A204.1 (cell line): ENCODE data around the gene CERS1.

ENCODE experiments used
- FAIRE-seq: peaks from 2 replicates; lab custom pipeline; 2012; peaks lifted over from hg19 to GRCh38; lab: Jason Lieb, UNC

Gene CERS1

GRCh38 chr19:18856385-18857126, 39.4 kb downstream of the CERS1 start:
- no peak for FAIRE-seq

DNA sequence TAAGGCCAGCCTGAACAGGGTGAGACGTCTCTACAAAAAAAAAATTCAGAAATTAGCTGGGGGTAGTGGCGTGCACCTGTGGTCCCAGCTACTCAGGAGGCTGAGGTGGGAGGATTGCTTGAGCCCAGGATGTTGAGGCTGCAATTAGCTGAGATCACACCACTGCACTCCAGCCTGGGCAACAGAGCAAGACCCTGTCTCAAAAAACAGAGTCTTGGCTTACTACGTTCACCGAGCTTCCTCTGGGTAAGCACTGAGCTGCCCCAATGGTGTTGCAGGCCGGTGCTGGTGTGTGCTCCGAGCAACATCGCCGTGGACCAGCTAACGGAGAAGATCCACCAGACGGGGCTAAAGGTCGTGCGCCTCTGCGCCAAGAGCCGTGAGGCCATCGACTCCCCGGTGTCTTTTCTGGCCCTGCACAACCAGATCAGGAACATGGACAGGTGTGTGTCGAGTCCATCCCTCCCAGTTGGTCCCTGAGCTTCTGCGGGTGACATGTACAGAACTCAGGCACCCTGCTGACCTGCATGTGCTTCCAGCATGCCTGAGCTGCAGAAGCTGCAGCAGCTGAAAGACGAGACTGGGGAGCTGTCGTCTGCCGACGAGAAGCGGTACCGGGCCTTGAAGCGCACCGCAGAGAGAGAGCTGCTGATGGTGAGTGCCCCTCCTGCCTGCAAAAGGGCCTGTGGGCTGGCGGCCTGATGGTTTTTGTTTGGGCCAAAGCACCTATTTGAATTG, 40.1 kb downstream of the CERS1 start:
- no peak for FAIRE-seq

DNA sequence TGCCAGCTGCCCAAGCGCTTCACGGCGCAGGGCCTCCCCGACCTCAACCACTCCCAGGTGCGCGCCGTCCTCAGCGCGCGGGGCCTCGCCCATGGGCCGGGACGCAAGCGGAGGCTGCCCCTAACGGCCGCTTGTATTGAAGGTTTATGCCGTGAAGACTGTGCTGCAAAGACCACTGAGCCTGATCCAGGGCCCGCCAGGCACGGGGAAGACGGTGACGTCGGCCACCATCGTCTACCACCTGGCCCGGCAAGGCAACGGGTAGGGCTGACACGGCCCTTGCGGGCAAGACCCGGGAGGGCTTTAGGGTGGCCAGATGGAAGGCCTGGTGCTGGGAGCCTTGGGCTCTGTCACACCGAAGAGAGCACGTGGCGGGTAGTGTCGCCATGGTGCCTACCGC, 41.0 kb downstream of the CERS1 start:
- no peak for FAIRE-seq

DNA sequence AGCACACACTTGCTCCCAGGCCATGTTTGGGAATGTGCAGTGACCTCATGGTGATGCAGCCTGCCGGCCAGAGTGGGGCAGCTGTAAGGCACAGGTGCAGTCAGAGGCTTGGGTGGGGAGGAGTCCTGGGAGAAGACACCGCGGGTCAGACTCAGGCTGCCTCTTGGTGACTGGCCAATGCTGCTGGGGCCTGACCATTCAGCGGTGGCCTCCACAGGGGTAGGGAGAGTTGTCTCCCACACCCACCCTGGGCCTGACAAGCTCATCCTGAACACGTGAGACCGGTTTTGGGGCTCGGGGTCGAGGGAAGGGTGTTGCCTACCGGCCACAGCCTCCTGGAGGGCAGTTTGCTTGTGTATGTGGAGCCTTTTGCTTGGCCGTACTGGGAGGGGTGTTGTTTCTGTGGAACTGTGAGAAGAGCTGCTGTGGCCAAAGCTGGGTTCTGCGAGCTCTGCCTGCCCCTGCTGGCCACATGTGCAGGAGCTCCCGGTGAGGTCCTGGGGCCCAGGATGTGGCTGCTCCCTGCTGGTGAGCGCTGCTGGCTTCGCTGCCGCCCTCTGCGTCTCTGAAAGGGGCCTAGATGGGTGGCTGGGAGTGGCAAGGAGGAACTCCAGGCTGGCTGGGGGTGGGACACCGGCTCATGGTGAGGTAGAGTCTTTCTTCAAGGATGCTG, 42.1 kb downstream of the CERS1 start:
- FAIRE-seq = no peak

DNA sequence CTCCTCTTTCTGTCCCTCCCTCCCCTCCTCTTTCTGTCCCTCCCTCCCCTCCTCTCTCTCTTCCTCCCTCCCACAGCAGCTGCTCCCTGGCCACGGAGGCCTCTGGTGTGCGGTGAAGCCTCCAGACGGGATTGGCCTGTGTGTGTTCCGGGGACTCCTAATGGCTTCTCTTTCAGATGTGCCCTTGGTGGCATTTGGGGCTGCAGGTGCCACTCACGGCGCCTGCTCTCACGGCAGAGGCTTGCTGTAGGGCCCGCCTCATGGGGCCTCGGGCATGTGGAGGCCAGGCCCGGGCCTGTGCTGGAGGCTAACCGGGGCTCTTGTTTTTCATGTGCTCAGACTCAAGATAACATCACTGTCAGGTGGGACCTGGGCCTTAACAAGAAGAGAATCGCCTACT, 43.3 kb downstream of the CERS1 start:
- FAIRE-seq = no peak

GRCh38 chr19:18851673-18852325, 44.2 kb downstream of the CERS1 start:
- no peak for FAIRE-seq

GRCh38 chr19:18850471-18851375, 45.2 kb downstream of the CERS1 start:
- no peak for FAIRE-seq

DNA sequence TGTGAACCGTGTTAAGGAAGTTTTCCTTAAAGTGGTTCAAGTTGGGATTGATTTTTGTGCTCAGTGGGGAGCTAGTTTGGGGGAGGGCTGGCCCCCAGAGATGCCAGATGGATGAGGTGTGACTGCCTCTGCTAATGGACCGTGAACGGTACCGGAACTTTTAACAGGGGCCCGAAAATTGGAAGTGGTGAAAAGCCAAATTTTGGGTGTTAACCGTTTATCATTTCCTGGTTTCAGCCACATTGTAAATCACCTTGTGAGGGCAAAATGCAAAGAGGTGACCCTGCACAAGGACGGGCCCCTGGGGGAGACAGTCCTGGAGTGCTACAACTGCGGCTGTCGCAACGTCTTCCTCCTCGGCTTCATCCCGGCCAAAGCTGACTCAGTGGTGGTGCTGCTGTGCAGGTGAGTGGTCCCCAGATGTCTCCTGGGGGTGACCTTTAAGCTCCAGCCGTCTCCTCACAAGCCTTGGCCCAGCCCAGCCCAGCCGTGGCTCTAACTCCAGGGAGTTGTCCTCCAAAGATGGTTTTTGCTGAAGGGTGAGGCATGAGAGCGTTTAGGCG, 46.0 kb downstream of the CERS1 start:
- FAIRE-seq = no peak

- no peak for FAIRE-seq
These were observed 46.9 kb downstream of the CERS1 start for GRCh38 chr19:18848878-18849661.

- no peak for FAIRE-seq
These were observed 48.2 kb downstream of the CERS1 start for GRCh38 chr19:18847549-18848463.

DNA sequence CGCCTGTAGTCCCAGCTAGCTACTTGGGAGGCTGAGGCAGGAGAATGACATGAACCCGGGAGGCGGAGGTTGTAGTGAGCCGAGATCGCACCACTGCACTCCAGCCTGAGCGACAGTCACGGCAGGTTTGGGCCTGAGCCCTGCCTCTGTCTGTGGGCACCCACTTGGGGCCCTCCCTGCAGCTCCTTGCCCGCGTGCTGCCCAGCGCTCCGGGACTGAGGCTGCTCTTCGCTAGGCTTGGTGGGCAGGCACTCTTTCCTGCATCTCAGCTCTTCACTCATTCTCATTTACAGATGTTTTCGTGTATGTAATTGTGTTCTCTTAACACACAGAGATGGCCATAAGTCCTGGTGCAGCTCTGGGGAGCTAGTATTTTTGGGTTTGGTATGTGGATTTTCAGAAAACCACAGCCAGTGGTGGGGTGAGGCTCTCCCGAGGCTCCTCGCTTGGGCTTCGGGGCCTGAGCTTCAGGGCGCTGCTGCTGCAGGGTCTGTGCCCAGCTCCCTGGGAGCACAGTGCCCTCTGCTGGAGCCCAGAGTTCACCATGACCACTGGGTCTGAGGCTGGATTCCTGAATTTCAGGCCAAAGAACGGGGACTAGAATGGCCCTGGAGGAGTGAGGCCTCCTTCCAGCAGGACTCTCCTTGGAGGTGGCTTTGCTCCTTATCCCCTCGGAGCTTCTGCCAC, 49.0 kb downstream of the CERS1 start:
- no peak for FAIRE-seq

DNA sequence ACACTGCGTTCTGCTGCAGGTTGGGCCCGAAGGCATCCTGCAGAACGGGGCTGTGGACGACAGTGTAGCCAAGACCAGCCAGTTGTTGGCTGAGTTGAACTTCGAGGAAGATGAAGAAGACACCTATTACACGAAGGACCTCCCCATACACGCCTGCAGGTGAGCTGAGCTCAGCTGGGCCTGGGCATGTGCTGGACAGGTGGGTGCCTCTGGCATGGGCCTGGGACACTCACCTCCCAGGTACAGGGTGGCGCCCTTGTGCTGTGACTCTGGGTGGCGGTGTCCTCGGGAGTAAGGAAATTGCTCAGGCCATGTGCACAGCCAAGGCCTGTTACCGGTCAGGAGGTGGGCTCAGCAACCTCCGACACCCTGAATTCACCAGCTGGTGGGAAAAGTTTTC, 50.0 kb downstream of the CERS1 start:
- FAIRE-seq = no peak

- FAIRE-seq = no peak
These were observed 51.1 kb downstream of the CERS1 start for GRCh38 chr19:18844806-18845329.

DNA sequence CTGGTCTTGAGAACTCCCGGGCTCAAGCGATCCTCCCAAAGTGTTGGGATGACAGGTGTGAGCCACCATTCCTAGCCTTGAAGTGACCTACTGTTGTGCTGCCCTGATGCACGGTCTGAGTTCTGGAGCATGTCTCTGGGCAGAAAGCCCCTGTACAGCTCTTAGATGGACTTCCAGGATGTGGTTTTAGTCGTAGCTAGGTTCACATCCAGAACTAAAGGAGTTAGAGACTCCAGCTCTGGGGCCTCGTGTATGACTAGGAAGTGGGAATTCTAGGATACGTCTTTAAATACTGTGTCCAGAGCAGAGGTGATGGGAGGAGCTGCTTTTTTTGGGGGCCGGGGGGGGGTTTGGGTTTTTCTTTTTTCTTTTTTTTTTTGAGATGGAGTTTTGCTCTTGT, 52.0 kb downstream of the CERS1 start:
- FAIRE-seq = no peak

- no peak for FAIRE-seq
These were observed 53.8 kb downstream of the CERS1 start for GRCh38 chr19:18842166-18842565.

- no peak for FAIRE-seq
These were observed 54.6 kb downstream of the CERS1 start for GRCh38 chr19:18841400-18841799.

GRCh38 chr19:18840288-18841267, 55.4 kb downstream of the CERS1 start:
- no peak for FAIRE-seq
